Activated CD4-positive, CD25-positive, alpha-beta regulatory T cell treated with anti-CD3 and anti-CD28 coated beads, Interleukin-2, amount 50 U/mL, for 24 hours (primary cell): ENCODE measurements around the gene IFNA6.
A peak's percentile ranks its signal among the peaks of the same experiment; 100 is the strongest.

Experiments
- ATAC-seq, 2 donors: fragments of 150-1000 bp; cut with Tn5 transposase; one replicate each; pipeline ENCODE4 v1.10.0; 2021; ENCODE audit warnings: mild to moderate bottlenecking in 1 of 2, moderate library complexity in 1 of 2

The IFNA6 gene

DNA sequence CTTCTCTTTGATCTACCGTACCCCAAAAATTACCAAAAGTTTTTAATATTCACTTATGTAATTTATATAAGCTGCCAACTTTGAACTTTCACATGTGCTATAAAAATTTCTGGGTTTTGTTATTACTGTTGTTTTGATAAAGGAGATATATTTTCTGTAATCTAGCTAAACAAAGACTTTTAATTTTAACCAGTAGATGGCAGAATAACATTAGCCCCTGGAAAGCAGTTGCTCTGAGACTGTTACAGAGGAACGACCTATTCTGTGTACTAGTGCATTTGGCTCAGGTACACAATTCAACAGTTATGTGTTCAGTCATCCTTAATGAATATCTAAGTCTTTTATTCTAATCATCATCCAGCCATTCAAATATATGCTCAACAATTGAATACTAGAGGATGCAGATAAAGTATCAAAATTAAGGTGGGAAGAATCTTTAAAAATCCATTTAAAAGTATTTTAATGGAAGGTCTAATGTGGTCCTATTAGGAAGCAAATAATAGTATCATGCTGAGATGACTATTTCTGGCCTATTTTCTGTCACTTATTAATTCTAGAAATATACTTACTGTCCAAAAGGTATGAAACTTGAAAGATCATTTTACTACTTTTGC lies 24.1 kb downstream of the IFNA6 start:
- peak; percentile 77 to 88 for ATAC-seq

DNA sequence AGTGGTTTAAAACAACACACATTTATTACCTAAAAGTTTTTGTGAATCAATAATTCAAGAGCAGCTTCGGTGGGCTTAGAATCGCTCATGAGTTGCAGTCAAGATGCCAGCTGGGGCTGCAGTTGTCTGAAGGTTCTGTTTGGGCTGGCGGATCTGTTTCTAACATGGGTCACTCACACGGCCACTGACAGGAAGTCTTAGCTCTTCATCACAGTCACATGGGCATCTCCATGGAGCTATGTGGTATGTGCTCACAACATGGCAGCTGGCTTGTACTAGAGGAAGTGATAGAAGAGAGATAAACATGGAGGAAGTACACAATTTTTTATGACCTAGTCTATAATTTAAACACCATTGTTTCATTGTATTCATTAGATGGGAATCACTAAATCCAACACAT lies 26.6 kb downstream of the IFNA6 start:
- ATAC-seq, result no peak

DNA sequence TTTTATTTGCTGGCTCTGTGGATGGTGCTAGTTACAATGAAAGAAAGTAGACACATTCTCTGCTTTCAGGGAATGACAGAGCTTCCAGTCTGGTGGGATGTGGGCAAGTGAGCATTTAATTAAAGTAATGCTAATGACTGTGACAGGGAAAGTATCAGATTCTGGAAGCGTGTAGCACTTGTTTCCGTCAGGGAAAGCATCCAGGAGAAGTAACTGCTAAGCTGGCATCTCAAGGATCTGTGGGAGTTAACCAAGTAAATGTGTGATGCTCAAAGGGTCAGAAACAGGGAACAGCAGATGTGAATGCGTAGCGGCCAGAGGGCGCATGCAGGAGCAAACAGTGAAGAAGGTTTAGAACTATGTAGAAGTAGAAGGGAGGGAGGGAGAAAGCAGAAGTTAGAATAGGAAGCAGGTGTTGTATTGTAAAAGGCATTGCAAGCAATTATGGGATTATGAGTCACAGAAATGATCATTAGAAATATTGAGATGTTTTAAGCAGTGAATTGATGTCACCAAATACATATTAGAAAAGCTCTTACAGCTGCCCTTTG lies 27.7 kb downstream of the IFNA6 start:
- no peak for ATAC-seq

DNA sequence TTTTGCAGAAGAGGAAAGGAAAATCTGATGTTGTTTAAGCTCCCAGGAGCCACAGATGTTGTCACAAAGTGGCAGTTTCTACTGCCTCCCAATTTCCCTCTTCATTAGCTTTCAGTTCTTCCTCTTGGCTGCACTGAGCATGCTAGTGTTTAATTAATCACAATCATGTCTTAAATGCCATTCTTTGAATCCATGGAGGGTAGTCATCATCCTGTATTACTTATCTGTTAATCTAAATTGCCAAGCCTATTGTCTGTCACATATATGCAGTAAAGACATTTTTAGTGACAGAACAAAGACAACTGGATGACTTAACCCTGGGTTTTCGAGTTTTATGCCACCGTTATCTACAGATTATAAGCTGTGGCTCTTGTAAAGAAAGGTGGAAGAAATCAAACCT lies 30.2 kb downstream of the IFNA6 start:
- ATAC-seq, result no peak

DNA sequence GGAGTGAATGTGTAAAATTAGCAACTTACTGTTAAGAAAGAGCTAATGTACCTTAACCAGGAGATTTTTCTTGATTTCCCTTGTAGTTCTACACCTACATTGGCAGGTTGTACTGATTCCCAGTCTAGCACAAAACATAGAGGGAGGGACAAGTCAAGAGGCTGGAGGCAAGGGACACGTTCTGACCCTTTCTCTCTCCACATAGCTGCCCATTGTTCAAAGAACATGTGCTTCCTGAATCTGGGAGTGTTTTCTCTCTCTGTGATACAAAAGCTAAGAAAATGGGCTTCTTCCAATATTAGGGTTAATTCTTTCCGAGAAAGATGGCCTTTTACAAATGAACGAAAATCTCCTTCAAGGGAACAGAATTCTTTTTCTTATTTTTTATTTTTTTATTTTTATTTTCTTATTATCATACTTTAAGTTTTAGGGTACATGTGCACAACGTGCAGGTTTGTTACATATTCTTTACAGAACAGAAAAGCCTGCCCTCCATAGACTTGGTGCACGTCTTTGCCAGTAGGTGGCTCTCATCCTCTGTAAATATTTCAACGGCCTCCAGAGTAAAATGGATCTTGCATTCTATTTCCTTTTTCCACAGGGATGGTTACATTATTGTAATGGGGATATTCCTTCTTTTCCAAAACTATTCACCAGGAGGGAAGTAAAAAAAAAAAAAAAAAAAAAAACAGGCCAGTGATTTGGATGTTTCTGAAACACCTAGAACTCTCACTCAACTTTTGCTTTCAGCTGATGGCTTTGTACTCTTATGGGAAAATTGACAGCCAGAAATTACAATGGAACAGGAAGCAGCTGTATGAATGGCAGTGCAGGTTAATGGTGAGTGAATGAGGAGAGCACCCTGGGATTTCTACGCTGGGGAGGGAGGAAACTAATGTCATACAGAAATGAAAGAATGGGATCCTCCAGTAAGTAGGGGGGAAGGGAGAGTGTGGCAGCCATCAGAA lies 32.4 kb downstream of the IFNA6 start:
- ATAC-seq, result peak; percentile 38

DNA sequence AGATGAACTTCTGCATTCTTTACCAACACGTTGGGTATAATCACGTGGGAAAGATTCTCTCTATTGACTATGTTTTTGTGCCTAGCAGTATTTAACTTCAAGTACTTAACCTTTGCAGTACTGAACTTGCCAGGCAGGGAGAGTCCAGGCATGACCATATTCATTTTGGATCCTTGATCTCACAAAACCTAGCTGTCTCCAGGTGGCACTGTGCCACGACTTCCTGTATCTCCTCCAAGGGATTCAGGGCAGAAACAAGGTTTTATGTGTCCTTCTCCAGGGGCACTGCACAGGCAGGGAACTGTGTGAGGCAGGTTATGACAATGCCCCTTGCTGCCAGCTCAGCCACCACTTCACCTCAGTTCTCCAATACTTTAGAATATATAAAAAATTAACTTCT lies 33.8 kb downstream of the IFNA6 start:
- no peak for ATAC-seq

DNA sequence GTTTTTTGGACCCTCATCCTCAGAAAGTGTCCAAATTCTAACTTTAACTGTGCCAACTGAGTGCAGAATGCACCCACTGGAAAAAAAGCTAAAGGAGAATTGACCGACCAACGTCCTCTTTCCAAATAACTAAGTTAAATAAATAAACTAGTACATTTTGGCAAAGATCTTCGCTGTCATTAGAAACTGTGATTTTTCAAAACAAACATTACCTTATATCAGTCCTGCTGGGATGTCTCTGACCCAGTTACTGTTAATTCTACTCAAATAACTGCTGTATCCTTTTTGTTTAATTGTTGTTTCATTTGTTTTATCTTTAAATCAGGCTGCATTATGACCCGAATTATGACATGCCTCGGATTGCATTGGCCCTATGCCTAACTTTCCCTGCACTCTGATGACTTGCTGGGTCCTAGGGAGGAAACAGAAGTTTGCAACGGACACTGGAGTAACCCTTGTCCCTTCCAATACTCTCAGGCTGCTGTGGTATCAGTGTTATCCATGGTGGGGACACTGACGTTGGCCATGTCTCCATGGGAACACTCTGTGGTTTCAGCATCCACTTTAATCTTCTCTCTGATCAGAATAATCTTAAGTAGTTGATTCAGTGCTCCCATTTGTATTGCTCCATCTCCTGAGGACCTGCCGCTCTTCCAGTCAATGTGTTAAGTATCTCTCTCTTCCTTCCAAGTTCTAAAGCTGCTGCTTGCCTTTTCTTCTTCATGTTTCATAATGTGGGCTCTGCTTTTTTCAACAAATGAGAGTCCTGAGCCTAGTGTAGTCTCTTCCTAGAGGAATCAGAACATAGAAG lies 34.5 kb downstream of the IFNA6 start:
- ATAC-seq, result no peak

DNA sequence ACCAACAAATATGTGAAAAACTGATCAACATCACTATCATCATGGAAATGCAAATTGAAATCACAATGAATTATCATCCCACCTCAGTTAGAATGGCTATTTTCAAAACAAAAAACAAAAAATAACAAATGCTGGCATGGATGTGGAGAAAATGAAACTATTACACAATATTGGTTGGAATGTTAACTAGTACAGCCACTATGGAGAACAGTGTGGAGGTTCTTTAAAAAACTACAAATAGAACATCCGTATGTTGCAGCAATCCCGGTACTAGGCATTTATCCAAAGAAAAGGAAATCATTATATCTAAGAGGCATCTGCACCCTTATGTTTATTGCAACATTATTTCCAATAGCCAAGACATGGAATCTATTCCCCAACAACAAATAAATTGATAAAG lies 36.5 kb downstream of the IFNA6 start:
- ATAC-seq, result no peak

DNA sequence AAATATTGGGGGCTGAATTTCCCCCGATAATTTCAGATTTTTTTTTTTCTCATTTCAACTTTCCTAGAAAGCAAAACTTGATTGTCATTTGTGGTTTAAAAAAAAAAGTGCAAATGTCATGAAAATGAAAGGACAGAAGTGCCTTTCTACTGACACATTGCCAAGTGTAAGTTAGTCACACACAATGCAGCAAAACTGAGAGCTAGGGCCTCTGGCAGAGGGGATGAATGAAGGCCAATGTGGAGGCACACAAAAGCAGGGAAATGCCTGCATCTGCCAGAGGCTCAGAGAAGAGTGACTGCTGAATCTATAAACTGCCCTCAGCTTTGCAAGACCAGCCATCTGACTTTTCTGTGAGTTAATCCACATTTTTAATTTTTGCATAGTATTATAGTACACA lies 38.8 kb downstream of the IFNA6 start:
- ATAC-seq, result no peak

DNA sequence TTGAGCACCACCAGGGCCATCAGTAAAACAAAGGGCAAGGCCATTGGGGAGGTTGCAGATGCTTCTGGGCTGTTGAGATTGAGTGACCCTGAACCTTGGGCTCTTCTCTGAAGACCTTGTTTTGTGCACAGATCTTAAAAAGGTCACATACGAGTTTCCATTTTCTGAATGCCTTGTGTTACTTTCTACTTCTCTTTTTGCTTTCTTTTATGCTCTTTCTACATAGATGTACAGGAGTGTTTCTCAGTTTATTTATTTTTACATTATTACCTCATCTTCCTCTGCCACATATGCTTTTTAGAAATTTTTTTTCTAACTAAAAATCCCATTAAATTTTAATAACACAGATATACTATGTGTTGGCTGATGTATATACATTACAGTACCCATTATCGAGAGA lies 45.5 kb downstream of the IFNA6 start, which contains the start of gene IFNA5:
Gene IFNA5, minus strand, starts transcription at position 101 of the 400 bp plus-strand sequence. Its CDS starts 57 bp downstream, at position 44.
- no peak for ATAC-seq
